GM23338 (cell line): Measurements from ENCODE around the gene ZNF333. TPM values are rescaled to one million over a fixed set of nuclear protein-coding genes. Genes with fewer than 3 reads are reported as not detected.

Source experiments
- ATAC-seq: fragments of 200-7000 bp; cut with Tn5 transposase; 3 replicates; pipeline ENCODE4 v1.9.1; 2020
- DNase-seq: peaks from one replicate; pipeline ENCODE4 v3.0.0-alpha.2; 2015; ENCODE audit warnings: low spot score
- H2AFZ ChIP-seq: fragments of 200-600 bp; sonication (generic); 2 replicates; pipeline ENCODE4 v1.8.0; 2016; ENCODE audit warnings: antibody characterized with exemption, mild to moderate bottlenecking, moderate library complexity
- H3F3A ChIP-seq: fragments of 200-600 bp; sonication (generic); replicated peaks from 2 replicates; pipeline ENCODE4 v1.8.0; 2017; ENCODE audit warnings: antibody characterized with exemption, mixed run types, low read depth
- H3K27ac ChIP-seq: fragments of 200-600 bp; sonication (generic); 2 replicates; pipeline ENCODE4 v1.6.1; 2016; ENCODE audit warnings: low read depth
- H3K27me3 ChIP-seq: fragments of 200-600 bp; sonication (generic); 2 replicates; pipeline ENCODE4 v1.8.0; 2016; ENCODE audit warnings: mild to moderate bottlenecking, mixed run types, moderate library complexity; ENCODE audit not compliant: insufficient read depth
- H3K36me3 ChIP-seq: fragments of 200-600 bp; sonication (generic); 2 replicates; pipeline ENCODE4 v1.8.0; 2016; ENCODE audit warnings: mild to moderate bottlenecking; ENCODE audit not compliant: insufficient read depth
- H3K4me1 ChIP-seq: fragments of 200-600 bp; sonication (generic); 2 replicates; pipeline ENCODE4 v1.8.0; 2016; ENCODE audit warnings: mild to moderate bottlenecking, moderate library complexity; ENCODE audit not compliant: insufficient read depth
- H3K4me2 ChIP-seq: fragments of 200-600 bp; sonication (generic); 2 replicates; pipeline ENCODE4 v1.7.1; 2017; ENCODE audit warnings: mixed run types
- H3K4me3 ChIP-seq: fragments of 200-600 bp; sonication (generic); 2 replicates; pipeline ENCODE4 v1.6.1; 2016; ENCODE audit warnings: mixed run types
- H3K79me2 ChIP-seq: fragments of 200-600 bp; sonication (generic); replicated peaks from 2 replicates; pipeline ENCODE4 v1.8.0; 2017; ENCODE audit warnings: mild to moderate bottlenecking; ENCODE audit not compliant: insufficient read depth
- H3K9me2 ChIP-seq: fragments of 200-600 bp; sonication (generic); 2 replicates; pipeline ENCODE4 v1.8.0; 2017; ENCODE audit not compliant: insufficient read depth
- H4K20me1 ChIP-seq: fragments of 200-600 bp; sonication (generic); replicated peaks from 2 replicates; pipeline ENCODE4 v1.8.0; 2017; ENCODE audit warnings: mild to moderate bottlenecking; ENCODE audit not compliant: insufficient read depth
- H3K27ac Mint-ChIP-seq: 2 replicates; pipeline ENCODE4 v1.8.0; 2020; ENCODE audit warnings: inconsistent platforms, mild to moderate bottlenecking, moderate library complexity, mixed read lengths
- H3K27me3 Mint-ChIP-seq: 3 replicates; pipeline ENCODE4 v1.8.0; 2022; ENCODE audit warnings: low read depth, mild to moderate bottlenecking, moderate library complexity, mixed read lengths, inconsistent platforms; ENCODE audit not compliant: insufficient read depth, poor library complexity
- H3K36me3 Mint-ChIP-seq: 3 replicates; pipeline ENCODE4 v1.8.0; 2021; ENCODE audit warnings: low read depth, mild to moderate bottlenecking, inconsistent platforms, moderate library complexity, mixed read lengths
- H3K4me1 Mint-ChIP-seq: 3 replicates; pipeline ENCODE4 v1.8.0; 2020; ENCODE audit warnings: mild to moderate bottlenecking, inconsistent platforms, mixed read lengths
- H3K4me3 Mint-ChIP-seq: 3 replicates; pipeline ENCODE4 v1.8.0; 2021; ENCODE audit warnings: moderate library complexity, mild to moderate bottlenecking, inconsistent platforms, mixed read lengths
- H3K9me3 Mint-ChIP-seq: 3 replicates; pipeline ENCODE4 v1.8.0; 2020; ENCODE audit warnings: moderate library complexity, mild to moderate bottlenecking, inconsistent platforms, mixed read lengths
- CREB1 ChIP-seq: fragments of 250-450 bp; sonication (Bioruptor Pico); IDR thresholded peaks from 2 replicates; pipeline ENCODE4 v1.5.0; 2020; ENCODE audit warnings: low read depth, mild to moderate bottlenecking, moderate library complexity
- EZH2 ChIP-seq: fragments of 200-600 bp; sonication (generic); IDR thresholded peaks from one replicate; pipeline ENCODE4 v1.8.0; 2017; ENCODE audit warnings: antibody characterized with exemption, mild to moderate bottlenecking, low read depth; ENCODE audit not compliant: unreplicated experiment
- EZH2phosphoT487 ChIP-seq: fragments of 200-600 bp; sonication (generic); IDR thresholded peaks from one replicate; pipeline ENCODE4 v1.8.1; 2018; ENCODE audit warnings: antibody characterized with exemption; ENCODE audit not compliant: unreplicated experiment
- JUNB ChIP-seq: IDR thresholded peaks from one replicate; pipeline ENCODE4 v1.6.1; 2016; ENCODE audit warnings: antibody characterized with exemption; ENCODE audit not compliant: unreplicated experiment
- NANOG ChIP-seq: IDR thresholded peaks from 2 replicates; pipeline ENCODE4 v1.6.1; 2016; ENCODE audit warnings: antibody characterized with exemption, borderline replicate concordance
- POLR2AphosphoS5 ChIP-seq: IDR thresholded peaks from 2 replicates; pipeline ENCODE4 v1.6.1; 2016; ENCODE audit warnings: antibody characterized with exemption, low read depth
- REST ChIP-seq: IDR thresholded peaks from one replicate; pipeline ENCODE4 v1.6.1; 2018; ENCODE audit warnings: antibody characterized with exemption; ENCODE audit not compliant: unreplicated experiment
- STAT1 ChIP-seq: IDR thresholded peaks from one replicate; pipeline ENCODE4 v1.6.1; 2016; ENCODE audit warnings: antibody characterized with exemption; ENCODE audit not compliant: unreplicated experiment
- ZNF114 ChIP-seq: fragments of 250-450 bp; sonication (Bioruptor Pico); IDR thresholded peaks from 2 replicates; pipeline ENCODE4 v1.5.0; 2020; ENCODE audit warnings: mild to moderate bottlenecking, moderate library complexity
- ZNF331 ChIP-seq: fragments of 250-450 bp; sonication (Bioruptor Pico); IDR thresholded peaks from 2 replicates; pipeline ENCODE4 v1.5.0; 2020; ENCODE audit warnings: low read depth, mild to moderate bottlenecking, moderate library complexity
- ZNF462 ChIP-seq: fragments of 250-450 bp; sonication (Bioruptor Pico); IDR thresholded peaks from 2 replicates; pipeline ENCODE4 v1.5.0; 2020; ENCODE audit warnings: mild to moderate bottlenecking, moderate library complexity
- polyA plus RNA-seq: library from polyadenylated mRNA; unstranded; fragments of >200 nt; fragmentation: Nextera tagmentation; extraction: Ambion mirVana; gene quantifications from 2 replicates; pipeline ENCODE4 v1.2.1, GENCODE V29; 2016
- total RNA-seq: library from RNA; depleted of rRNA; stranded (reverse); fragments of >200 nt; shearing (Covaris generic); gene quantifications from 2 replicates; pipeline ENCODE4 v1.2.3, GENCODE V29; 2014
- TF ChIP-seq, protein P1 (sequence below), 2 experiments: fragments of 200-600 bp in 1 of 2; sonication (generic) in 1 of 2; conservative IDR thresholded peaks; 2 replicates each; pipeline versions ENCODE4 v1.5.1 to v1.6.1; 2016 to 2017; ENCODE audit warnings: antibody characterized with exemption in 2 of 2, low read depth in 2 of 2, mild to moderate bottlenecking in 2 of 2, moderate library complexity in 1 of 2
- TF ChIP-seq, protein P2 (sequence below): IDR thresholded peaks from 2 replicates; pipeline ENCODE4 v1.6.1; 2016; ENCODE audit warnings: antibody characterized with exemption

The ZNF333 gene
- total and polyA plus RNA-seq, 2 experiments from 2014 or later, result 7.2 to 21.6 TPM

DNA sequence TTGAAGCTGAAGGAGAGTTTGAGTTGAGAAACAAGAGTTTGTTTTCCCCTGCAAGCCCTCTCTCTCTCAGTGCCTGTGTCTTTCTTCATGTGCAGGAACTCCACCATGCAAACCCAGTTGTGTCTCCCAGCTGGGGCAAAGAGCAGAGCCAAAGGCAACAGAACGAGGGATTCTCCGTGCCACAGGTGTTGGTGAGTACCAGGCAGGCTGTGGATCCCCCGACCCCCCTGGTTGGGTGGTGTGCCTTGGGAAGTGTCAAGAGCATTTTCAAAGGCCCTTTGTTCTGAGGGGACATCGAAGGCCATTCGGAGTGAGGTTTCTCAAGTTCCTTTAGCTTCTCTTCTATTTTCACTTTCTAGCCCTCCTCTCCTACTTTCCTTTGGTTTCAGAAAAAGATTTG is 5.6 kb downstream of the ZNF333 start:
- peaks cover 9% of the 10 kb centered on the region; the same call in 1 of the 2 replicates for H3K36me3 ChIP-seq
- H3F3A ChIP-seq, result 0 out of 2 replicates have a peak, but pooled peaks cover under 1% of the 10 kb centered on the region
- H3K4me1 Mint-ChIP-seq, result no peaks in the 10 kb centered on the region; the same call in 2 of the 3 replicates
- no peak overlapping the region for H3K27ac Mint-ChIP-seq
- no peaks in the 10 kb centered on the region for H4K20me1 ChIP-seq
- H3K27ac ChIP-seq, result no peak overlapping the region
- no peak overlapping the region for H2AFZ ChIP-seq
- H3K4me2 ChIP-seq, result no peak overlapping the region
- no peaks in the 10 kb centered on the region for H3K9me2 ChIP-seq
- H3K4me3 ChIP-seq, result no peak overlapping the region
- H3K4me1 ChIP-seq, result peaks cover 8% of the 10 kb centered on the region
- TF ChIP-seq POLR2AphosphoS5 (no peak), ZNF331 (no peak), JUNB (no peak), CREB1 (CRISPR knock-in tag) (no peak), STAT1 (no peak), NANOG (no peak), ZNF462 (no peak), EZH2phosphoT487 (no peak), ZNF114 (no peak), REST (no peak), EZH2 (no peak)
- TF ChIP-seq, protein P1, sequence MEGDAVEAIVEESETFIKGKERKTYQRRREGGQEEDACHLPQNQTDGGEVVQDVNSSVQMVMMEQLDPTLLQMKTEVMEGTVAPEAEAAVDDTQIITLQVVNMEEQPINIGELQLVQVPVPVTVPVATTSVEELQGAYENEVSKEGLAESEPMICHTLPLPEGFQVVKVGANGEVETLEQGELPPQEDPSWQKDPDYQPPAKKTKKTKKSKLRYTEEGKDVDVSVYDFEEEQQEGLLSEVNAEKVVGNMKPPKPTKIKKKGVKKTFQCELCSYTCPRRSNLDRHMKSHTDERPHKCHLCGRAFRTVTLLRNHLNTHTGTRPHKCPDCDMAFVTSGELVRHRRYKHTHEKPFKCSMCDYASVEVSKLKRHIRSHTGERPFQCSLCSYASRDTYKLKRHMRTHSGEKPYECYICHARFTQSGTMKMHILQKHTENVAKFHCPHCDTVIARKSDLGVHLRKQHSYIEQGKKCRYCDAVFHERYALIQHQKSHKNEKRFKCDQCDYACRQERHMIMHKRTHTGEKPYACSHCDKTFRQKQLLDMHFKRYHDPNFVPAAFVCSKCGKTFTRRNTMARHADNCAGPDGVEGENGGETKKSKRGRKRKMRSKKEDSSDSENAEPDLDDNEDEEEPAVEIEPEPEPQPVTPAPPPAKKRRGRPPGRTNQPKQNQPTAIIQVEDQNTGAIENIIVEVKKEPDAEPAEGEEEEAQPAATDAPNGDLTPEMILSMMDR (conservative IDR thresholded peaks at IDR 0.05; ENCODE audit: low read depth in 2 of 2), result no peak
- TF ChIP-seq, protein P2, sequence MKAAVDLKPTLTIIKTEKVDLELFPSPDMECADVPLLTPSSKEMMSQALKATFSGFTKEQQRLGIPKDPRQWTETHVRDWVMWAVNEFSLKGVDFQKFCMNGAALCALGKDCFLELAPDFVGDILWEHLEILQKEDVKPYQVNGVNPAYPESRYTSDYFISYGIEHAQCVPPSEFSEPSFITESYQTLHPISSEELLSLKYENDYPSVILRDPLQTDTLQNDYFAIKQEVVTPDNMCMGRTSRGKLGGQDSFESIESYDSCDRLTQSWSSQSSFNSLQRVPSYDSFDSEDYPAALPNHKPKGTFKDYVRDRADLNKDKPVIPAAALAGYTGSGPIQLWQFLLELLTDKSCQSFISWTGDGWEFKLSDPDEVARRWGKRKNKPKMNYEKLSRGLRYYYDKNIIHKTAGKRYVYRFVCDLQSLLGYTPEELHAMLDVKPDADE, result no peak
- H3K9me3 Mint-ChIP-seq, result no peaks in the 10 kb centered on the region; the same call in 2 of the 3 replicates
- no peak for ATAC-seq
- H3K79me2 ChIP-seq, result peaks cover 12% of the 10 kb centered on the region; the same call in 1 of the 2 replicates
- peaks cover 27% of the 10 kb centered on the region for H3K36me3 Mint-ChIP-seq
- no peaks in the 10 kb centered on the region for H3K27me3 ChIP-seq
- H3K4me3 Mint-ChIP-seq, result no peak overlapping the region
- H3K27me3 Mint-ChIP-seq, result peaks cover 5% of the 10 kb centered on the region
- no peak for DNase-seq
